H1 (cell line): Measurements from ENCODE around the gene ARMC9.
"Not testable (repeated sequence)": the region's sequence is repeated elsewhere in the genome, so short reads cannot be mapped to it uniquely, and the experiment has no call there.

Experiments
- EZH2 ChIP-seq: fragments of 200-600 bp; sonication (generic); IDR thresholded peaks from 2 replicates; pipeline ENCODE4 v1.7.1; 2012; ENCODE audit warnings: low read depth, mild to moderate bottlenecking, moderate library complexity, low read length, inconsistent platforms; ENCODE audit not compliant: severe bottlenecking
- HDAC2 ChIP-seq, 2 experiments: fragments of 300-600 bp in 1 of 2; sonication (generic) in 1 of 2; IDR thresholded peaks; 2 replicates each; pipeline ENCODE4 v1.6.1; 2011 to 2012; ENCODE audit warnings: low read depth in 2 of 2, low read length in 2 of 2, mild to moderate bottlenecking in 2 of 2, moderate library complexity in 2 of 2, borderline replicate concordance in 1 of 2, inconsistent platforms in 1 of 2
- MAX ChIP-seq: IDR thresholded peaks from 2 replicates; pipeline ENCODE4 v1.6.1; 2012; ENCODE audit warnings: inconsistent platforms
- POLR2A ChIP-seq, 2 experiments: IDR thresholded peaks; 1 replicate in 1 of 2; 2 replicates in 1 of 2; pipeline ENCODE4 v1.6.1; 2011; ENCODE audit warnings: low read depth in 2 of 2, low read length in 2 of 2, mild to moderate bottlenecking in 2 of 2; ENCODE audit errors: control extremely low read depth in 1 of 2
- RAD21 ChIP-seq, 2 experiments: IDR thresholded peaks in 1 of 2; conservative IDR thresholded peaks in 1 of 2; 2 replicates each; pipeline ENCODE4 v1.6.1; 2011; ENCODE audit warnings: low read depth in 2 of 2, low read length in 2 of 2, improper control_type of control experiment in 1 of 2, inconsistent platforms in 1 of 2, mild to moderate bottlenecking in 1 of 2, moderate library complexity in 1 of 2
- RFX5 ChIP-seq: IDR thresholded peaks from 2 replicates; pipeline ENCODE4 v1.6.1; 2011; ENCODE audit warnings: low read depth, low read length, improper control_type of control experiment, borderline replicate concordance
- RXRA ChIP-seq: IDR thresholded peaks from 2 replicates; pipeline ENCODE4 v1.6.1; 2011; ENCODE audit warnings: low read depth, mild to moderate bottlenecking, low read length, moderate library complexity; ENCODE audit not compliant: insufficient read depth
- SP1 ChIP-seq: IDR thresholded peaks from 2 replicates; pipeline ENCODE4 v1.6.1; 2011; ENCODE audit warnings: low read depth, low read length
- TAF1 ChIP-seq: IDR thresholded peaks from 2 replicates; pipeline ENCODE4 v1.6.1; 2011; ENCODE audit warnings: mild to moderate bottlenecking, low read depth, low read length
- USF2 ChIP-seq: IDR thresholded peaks from 2 replicates; pipeline ENCODE4 v1.6.1; 2011; ENCODE audit warnings: low read length, improper control_type of control experiment
- TF ChIP-seq, protein P1 (sequence below), 3 experiments: IDR thresholded peaks; 1 replicate in 2 of 3; 2 replicates in 1 of 3; pipeline versions ENCODE4 v1.5.1 to v1.6.1; 2011; ENCODE audit warnings: low read length in 3 of 3, mild to moderate bottlenecking in 3 of 3, inconsistent platforms in 2 of 3, low read depth in 1 of 3, moderate library complexity in 1 of 3; ENCODE audit not compliant: insufficient read depth in 1 of 3; ENCODE audit errors: control extremely low read depth in 1 of 3

GRCh38 chr2:231304259-231304658 is 105.8 kb downstream of the ARMC9 start:
- not testable (repeated sequence) for TF ChIP-seq RXRA; RFX5; SP1; POLR2A (IDR thresholded peaks at IDR 0.05; ENCODE audit: control extremely low read depth in 1 of 2, low read depth in 2 of 2, low read length in 2 of 2); HDAC2 (IDR thresholded peaks at IDR 0.05; ENCODE audit: borderline replicate concordance in 1 of 2, low read depth in 2 of 2, low read length in 2 of 2); EZH2; TAF1; MAX; USF2
- TF ChIP-seq, protein P1, sequence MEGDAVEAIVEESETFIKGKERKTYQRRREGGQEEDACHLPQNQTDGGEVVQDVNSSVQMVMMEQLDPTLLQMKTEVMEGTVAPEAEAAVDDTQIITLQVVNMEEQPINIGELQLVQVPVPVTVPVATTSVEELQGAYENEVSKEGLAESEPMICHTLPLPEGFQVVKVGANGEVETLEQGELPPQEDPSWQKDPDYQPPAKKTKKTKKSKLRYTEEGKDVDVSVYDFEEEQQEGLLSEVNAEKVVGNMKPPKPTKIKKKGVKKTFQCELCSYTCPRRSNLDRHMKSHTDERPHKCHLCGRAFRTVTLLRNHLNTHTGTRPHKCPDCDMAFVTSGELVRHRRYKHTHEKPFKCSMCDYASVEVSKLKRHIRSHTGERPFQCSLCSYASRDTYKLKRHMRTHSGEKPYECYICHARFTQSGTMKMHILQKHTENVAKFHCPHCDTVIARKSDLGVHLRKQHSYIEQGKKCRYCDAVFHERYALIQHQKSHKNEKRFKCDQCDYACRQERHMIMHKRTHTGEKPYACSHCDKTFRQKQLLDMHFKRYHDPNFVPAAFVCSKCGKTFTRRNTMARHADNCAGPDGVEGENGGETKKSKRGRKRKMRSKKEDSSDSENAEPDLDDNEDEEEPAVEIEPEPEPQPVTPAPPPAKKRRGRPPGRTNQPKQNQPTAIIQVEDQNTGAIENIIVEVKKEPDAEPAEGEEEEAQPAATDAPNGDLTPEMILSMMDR (IDR thresholded peaks at IDR 0.05; ENCODE audit: control extremely low read depth in 1 of 3, insufficient read depth in 1 of 3, low read depth in 1 of 3, low read length in 3 of 3), result not testable (repeated sequence)
- TF ChIP-seq RAD21 (IDR thresholded peaks at IDR 0.05 in 1 of 2, conservative IDR thresholded peaks at IDR 0.05 in 1 of 2; ENCODE audit: low read depth in 2 of 2, low read length in 2 of 2), result peak; percentile 3 to 33; a peak in 1 of 4 replicates
